ENCODE data around the gene OR4A47.
"Not testable (repeated sequence)": the region's sequence is repeated elsewhere in the genome, so short reads cannot be mapped to it uniquely, and the experiment has no call there.

Gene OR4A47

GRCh38 chr11:48488493-48488892 lies at the start of gene OR4A47:
OR4A47 (plus strand) TSS chr11:48488793; CDS start chr11:48488793, 0 bp downstream.
- DNase-seq, result not testable (repeated sequence)

- DNase-seq, result not testable (repeated sequence)
Observed at GRCh38 chr11:48455909-48456308, 32.7 kb upstream of the OR4A47 start.

GRCh38 chr11:48473966-48474365 lies 14.6 kb upstream of the OR4A47 start:
- DNase-seq, result not testable (repeated sequence)

GRCh38 chr11:48474703-48475102 lies 13.9 kb upstream of the OR4A47 start:
- DNase-seq, result not testable (repeated sequence)

- DNase-seq, result not testable (repeated sequence)
Observed at GRCh38 chr11:48506169-48506568, 17.6 kb downstream of the OR4A47 start.

- DNase-seq, result no peak
Observed at GRCh38 chr11:48538991-48539390, 50.4 kb downstream of the OR4A47 start.

Data from CD4-positive, alpha-beta T cell treated with Interleukin-17A for 1 hour (primary cell).